Gastrocnemius medialis (tissue), 4 donors: ENCODE results near the gene NIPBL.

Source experiments
- POLR2A ChIP-seq, 2 donors: fragments of 450-650 bp; IDR thresholded peaks; one replicate each; pipeline ENCODE4 v1.6.1; 2017; ENCODE audit warnings: antibody characterized with exemption in 2 of 2, mild to moderate bottlenecking in 2 of 2, moderate library complexity in 2 of 2
- TF ChIP-seq, protein P1 (sequence below), 5 experiments: fragments of 450-650 bp in 3 of 5; fragments of 200-600 bp in 2 of 5; sonication (generic) in 2 of 5; IDR thresholded peaks in 4 of 5; conservative IDR thresholded peaks in 1 of 5; 1 replicate in 4 of 5; 2 replicates in 1 of 5; pipeline ENCODE4 v1.5.1; 2016 to 2019; ENCODE audit warnings: antibody characterized with exemption in 5 of 5, mild to moderate bottlenecking in 3 of 5, moderate library complexity in 3 of 5

DNA sequence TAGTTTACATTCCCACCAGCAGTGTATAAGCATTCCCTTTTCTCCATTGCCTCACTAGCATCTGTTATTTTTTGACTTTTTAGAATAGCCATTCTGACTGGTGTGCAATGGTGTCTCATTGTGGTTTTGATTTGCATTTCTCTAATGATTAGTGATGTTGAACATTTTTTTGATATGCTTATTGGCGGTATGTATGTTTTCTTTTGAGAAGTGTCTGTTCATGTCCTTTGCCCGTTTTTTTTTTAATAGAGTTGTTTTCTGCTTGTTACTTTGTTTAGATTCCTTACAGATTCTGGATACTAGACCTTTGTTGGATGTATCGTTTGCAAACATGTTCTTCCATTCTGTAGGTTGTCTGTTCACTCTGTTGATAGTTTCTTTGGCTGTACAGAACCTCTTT lies 25.3 kb downstream of the NIPBL start:
- TF ChIP-seq, protein P1, sequence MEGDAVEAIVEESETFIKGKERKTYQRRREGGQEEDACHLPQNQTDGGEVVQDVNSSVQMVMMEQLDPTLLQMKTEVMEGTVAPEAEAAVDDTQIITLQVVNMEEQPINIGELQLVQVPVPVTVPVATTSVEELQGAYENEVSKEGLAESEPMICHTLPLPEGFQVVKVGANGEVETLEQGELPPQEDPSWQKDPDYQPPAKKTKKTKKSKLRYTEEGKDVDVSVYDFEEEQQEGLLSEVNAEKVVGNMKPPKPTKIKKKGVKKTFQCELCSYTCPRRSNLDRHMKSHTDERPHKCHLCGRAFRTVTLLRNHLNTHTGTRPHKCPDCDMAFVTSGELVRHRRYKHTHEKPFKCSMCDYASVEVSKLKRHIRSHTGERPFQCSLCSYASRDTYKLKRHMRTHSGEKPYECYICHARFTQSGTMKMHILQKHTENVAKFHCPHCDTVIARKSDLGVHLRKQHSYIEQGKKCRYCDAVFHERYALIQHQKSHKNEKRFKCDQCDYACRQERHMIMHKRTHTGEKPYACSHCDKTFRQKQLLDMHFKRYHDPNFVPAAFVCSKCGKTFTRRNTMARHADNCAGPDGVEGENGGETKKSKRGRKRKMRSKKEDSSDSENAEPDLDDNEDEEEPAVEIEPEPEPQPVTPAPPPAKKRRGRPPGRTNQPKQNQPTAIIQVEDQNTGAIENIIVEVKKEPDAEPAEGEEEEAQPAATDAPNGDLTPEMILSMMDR (IDR thresholded peaks at IDR 0.05 in 4 of 5, conservative IDR thresholded peaks at IDR 0.05 in 1 of 5), result no peak
- no peak for TF ChIP-seq POLR2A (IDR thresholded peaks at IDR 0.05)
